GM13977 (cell line): Measurements from ENCODE around the gene TNP2.
A peak's percentile ranks its signal among the peaks of the same experiment; 100 is the strongest.

ENCODE experiments used
- DNase-seq: peaks from one replicate; pipeline ENCODE4 v3.0.0; 2012; ENCODE audit warnings: low spot score
- CTCF ChIP-seq: IDR thresholded peaks from 2 replicates; pipeline ENCODE4 v1.5.1; 2012; ENCODE audit warnings: mild to moderate bottlenecking, control low read depth; ENCODE audit not compliant: insufficient read depth; ENCODE audit errors: extremely low read depth, missing control alignments
- in situ Hi-C: fragments of 300-500 bp; cut with MboI; formaldehyde crosslinking; loops from one replicate; pipeline ENCODE4 v1.12.0; 2022; ENCODE audit warnings: low sequenced_read_pairs, low pct_unique_long_range_greater_than_20kb, mixed read lengths, inconsistent platforms; ENCODE audit not compliant: unreplicated experiment

Gene TNP2

DNA sequence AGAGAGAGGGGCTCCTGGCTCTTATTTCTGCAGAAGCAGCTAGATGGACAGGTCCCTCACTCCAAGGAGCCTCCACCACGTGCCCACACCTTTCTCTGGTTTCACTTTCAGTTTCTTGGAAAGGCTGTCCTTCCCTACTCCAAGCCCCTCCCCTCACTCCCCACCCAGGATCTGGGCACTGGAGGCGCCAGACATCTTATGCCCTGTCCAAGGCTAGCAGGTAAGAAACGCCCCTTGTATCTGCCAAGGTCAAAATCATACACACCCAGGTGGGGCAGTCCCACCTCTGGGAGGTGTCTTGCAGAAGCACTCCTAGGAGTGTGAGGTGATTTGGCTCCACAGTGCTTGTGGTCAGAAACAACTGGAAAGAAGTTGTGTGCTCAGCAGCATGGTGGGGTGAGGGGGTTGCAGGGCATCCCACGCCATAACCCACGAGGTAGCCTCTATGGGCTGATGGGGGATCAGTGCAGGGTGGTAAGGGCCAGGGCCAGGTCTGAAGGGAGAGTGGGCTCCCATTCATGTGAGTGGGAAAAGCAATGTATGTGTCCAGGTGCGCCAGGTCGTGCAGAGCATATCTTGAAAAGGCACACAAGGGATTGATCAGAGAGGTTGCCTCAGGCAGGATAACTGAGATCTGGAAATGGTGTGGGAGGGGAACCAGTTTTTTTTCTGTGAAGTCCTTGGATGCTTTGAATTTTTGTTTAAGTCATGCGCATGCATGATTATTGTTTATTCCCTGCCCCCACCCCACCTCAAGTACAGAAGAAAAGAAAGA lies 43.8 kb upstream of the TNP2 start:
- TF ChIP-seq CTCF, result no peak
- DNase-seq, result no peak

GRCh38 chr16:11310997-11311561 lies 42.0 kb upstream of the TNP2 start:
- DNase-seq, result peak; percentile 79
- in situ Hi-C loops, result no loop called here
- TF ChIP-seq CTCF, result no peak

More for the DNA sequence above, 43.8 kb upstream of the TNP2 start:
- in situ Hi-C loops, result no loop called here

DNA sequence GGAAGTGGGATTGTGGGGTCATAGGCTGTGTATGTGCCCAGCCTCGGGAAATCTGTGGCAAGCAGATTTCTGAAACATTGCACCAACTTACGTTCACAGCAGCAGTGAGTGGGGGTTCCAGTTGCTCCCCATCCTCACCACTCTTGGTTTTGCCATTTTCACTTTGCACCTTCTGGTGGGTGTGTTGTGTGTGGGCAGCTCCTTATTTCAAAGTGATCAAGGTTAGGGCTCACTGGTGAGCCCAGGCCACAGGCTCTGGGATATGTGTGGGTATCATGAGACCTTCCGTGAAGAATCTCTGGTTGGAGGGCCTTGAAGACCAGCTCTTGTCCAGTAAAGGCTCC lies 41.5 kb upstream of the TNP2 start:
- no peak for DNase-seq
- no peak for TF ChIP-seq CTCF
- in situ Hi-C loops, result no loop called here

- TF ChIP-seq CTCF, result no peak
- in situ Hi-C loops, result no loop called here
- DNase-seq, result no peak
Measured at GRCh38 chr16:11309895-11310633, 40.9 kb upstream of the TNP2 start.

DNA sequence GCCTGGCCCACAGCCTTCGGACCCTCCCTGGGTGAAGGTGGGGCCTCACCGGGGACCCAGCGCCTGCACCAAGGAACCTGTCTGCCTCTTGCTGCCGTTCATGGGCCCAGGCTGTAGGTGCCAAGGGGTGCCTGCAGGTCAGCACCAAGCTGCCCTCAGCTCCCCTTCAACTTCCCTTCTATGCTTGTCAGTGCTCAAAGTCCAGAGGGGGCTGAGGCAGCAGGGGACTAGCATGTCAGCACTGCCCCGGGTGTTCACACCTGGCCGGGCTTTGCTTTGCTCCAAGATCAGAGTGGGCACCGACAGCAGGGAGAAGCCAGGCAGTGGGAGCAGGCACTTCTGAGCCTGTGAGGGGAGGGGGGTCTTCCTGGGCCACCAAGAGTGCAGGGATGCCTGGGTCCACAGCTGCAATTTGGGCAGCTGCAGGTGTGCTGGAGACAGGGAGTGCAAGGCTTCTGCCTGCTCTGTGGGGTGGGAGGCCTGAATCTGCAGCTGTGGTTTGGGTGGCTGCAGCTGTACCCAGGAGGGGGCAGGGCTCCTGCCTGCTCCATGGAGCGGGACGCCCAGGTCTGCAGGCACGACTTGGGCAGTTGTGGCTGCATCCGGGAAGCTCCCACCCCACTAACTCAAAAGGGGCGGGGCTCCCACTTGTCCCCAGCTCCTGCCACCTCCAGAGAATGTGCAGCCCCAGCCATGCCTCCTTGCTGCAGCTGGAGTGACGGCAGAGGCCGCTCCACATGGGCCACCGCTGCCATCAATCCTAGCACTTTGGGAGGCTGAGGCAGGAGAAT lies 39.6 kb upstream of the TNP2 start:
- in situ Hi-C loops, result no loop called here
- DNase-seq, result no peak

More for the DNA sequence above, 39.6 kb upstream of the TNP2 start:
- TF ChIP-seq CTCF, result no peak
